HL-60 (cell line): Measurements from ENCODE around the gene NHSL2.

ENCODE experiments used
- DNase-seq, 2 experiments: peaks; one replicate each; pipeline ENCODE4 v3.0.0-alpha.2; 2010 to 2020; ENCODE audit warnings: low read depth in 1 of 2, low spot score in 1 of 2
- H3K27ac ChIP-seq: fragments of 250-450 bp; sonication (Bioruptor Pico); replicated peaks from 2 replicates; pipeline ENCODE4 v1.5.1; 2020; ENCODE audit warnings: mild to moderate bottlenecking, moderate library complexity
- H3K27me3 ChIP-seq: fragments of 250-450 bp; sonication (Bioruptor Pico); 2 replicates; pipeline ENCODE4 v1.5.1; 2021; ENCODE audit warnings: mild to moderate bottlenecking, moderate library complexity; ENCODE audit not compliant: insufficient read depth, poor library complexity, severe bottlenecking
- H3K4me3 ChIP-seq: replicated peaks from 2 replicates; pipeline ENCODE4 v1.5.1; 2011; ENCODE audit warnings: mild to moderate bottlenecking, control low read depth, low read length; ENCODE audit not compliant: insufficient read depth
- CTCF ChIP-seq: IDR thresholded peaks from one replicate; pipeline ENCODE4 v1.5.1; 2011; ENCODE audit warnings: low read length, control low read depth, inconsistent platforms; ENCODE audit not compliant: insufficient read depth
- GABPA ChIP-seq: IDR thresholded peaks from 2 replicates; pipeline ENCODE4 v1.6.1; 2012; ENCODE audit warnings: low read depth
- POLR2AphosphoS5 ChIP-seq: IDR thresholded peaks from 2 replicates; pipeline ENCODE4 v1.6.1; 2012; ENCODE audit warnings: low read depth
- REST ChIP-seq: IDR thresholded peaks from 2 replicates; pipeline ENCODE4 v1.6.1; 2012; ENCODE audit warnings: low read depth; ENCODE audit not compliant: insufficient replicate concordance
- SPI1 ChIP-seq: IDR thresholded peaks from 2 replicates; pipeline ENCODE4 v1.6.1; 2012; ENCODE audit warnings: low read depth, mild to moderate bottlenecking, borderline replicate concordance

NHSL2 gene

GRCh38 chrX:72102760-72103159 lies 192.1 kb downstream of the NHSL2 start:
- Histone ChIP-seq H3K27ac (no peak overlapping the region), H3K4me3 (no peak overlapping the region), H3K27me3 (no peaks in the 10 kb centered on the region)
- DNase-seq = no peak
- TF ChIP-seq POLR2AphosphoS5 = no peak
- no peak for TF ChIP-seq GABPA
- no peak for TF ChIP-seq REST
- no peak for TF ChIP-seq SPI1
- no peak for TF ChIP-seq CTCF

GRCh38 chrX:72105436-72105835 lies 194.8 kb downstream of the NHSL2 start:
- DNase-seq = peak in 1 of 2 experiments; percentile 74
- Histone ChIP-seq H3K27me3 (no peaks in the 10 kb centered on the region), H3K27ac (peak overlapping the region; percentile 71), H3K4me3 (no peak overlapping the region)
- TF ChIP-seq GABPA (no peak), REST (no peak), CTCF (no peak), SPI1 (no peak), POLR2AphosphoS5 (no peak)

GRCh38 chrX:72107320-72107719 lies 196.7 kb downstream of the NHSL2 start:
- peak overlapping the region; percentile 33 for H3K27ac ChIP-seq
- peak; percentile 67 to 71 for DNase-seq
- TF ChIP-seq POLR2AphosphoS5 (no peak), CTCF (no peak), REST (no peak), GABPA (no peak), SPI1 (no peak)
- no peaks in the 10 kb centered on the region for H3K27me3 ChIP-seq
- H3K4me3 ChIP-seq = no peak overlapping the region
